WTC11 (cell line): ENCODE data around the gene ANAPC1. TPM values are rescaled to one million over a fixed set of nuclear protein-coding genes. Genes with fewer than 3 reads are reported as not detected.
"Not testable (repeated sequence)": the region's sequence is repeated elsewhere in the genome, so short reads cannot be mapped to it uniquely, and the experiment has no call there.

Experiments
- ATAC-seq: fragments of 200-7000 bp; cut with Tn5 transposase; 2 replicates; pipeline ENCODE4 v1.10.0; 2021; ENCODE audit warnings: mild to moderate bottlenecking, moderate library complexity
- CTCF ChIA-PET: fragments of 300-600 bp; sonication (Branson Sonifier 250); formaldehyde crosslinking; loops from one replicate; lab custom pipeline; 2021; ENCODE audit warnings: antibody characterized with exemption; lab: Charles Lee
- POLR2A ChIA-PET: fragments of 350-600 bp; sonication (Branson Sonifier 250); formaldehyde crosslinking; loops from one replicate; lab custom pipeline; 2021; ENCODE audit warnings: antibody characterized with exemption; lab: Charles Lee
- DNase-seq: peaks from one replicate; pipeline ENCODE4 v3.0.0; 2021; ENCODE audit warnings: low spot score
- H3K27ac Mint-ChIP-seq: 2 replicates; pipeline ENCODE4 v1.8.0; 2021; ENCODE audit warnings: mixed read lengths
- H3K27me3 Mint-ChIP-seq: 2 replicates; pipeline ENCODE4 v1.8.0; 2021; ENCODE audit warnings: low read depth, mild to moderate bottlenecking, moderate library complexity, mixed read lengths
- H3K36me3 Mint-ChIP-seq: 2 replicates; pipeline ENCODE4 v1.8.0; 2021; ENCODE audit warnings: mixed read lengths
- H3K4me1 Mint-ChIP-seq: 2 replicates; pipeline ENCODE4 v1.8.0; 2022; ENCODE audit warnings: mixed read lengths
- H3K4me3 Mint-ChIP-seq: 2 replicates; pipeline ENCODE4 v1.8.0; 2021; ENCODE audit warnings: mild to moderate bottlenecking, moderate library complexity, mixed read lengths
- H3K9me3 Mint-ChIP-seq: 2 replicates; pipeline ENCODE4 v1.8.0; 2021; ENCODE audit warnings: mixed read lengths
- CREB1 ChIP-seq: sonication (generic); formaldehyde crosslinking; IDR thresholded peaks from 2 replicates; pipeline ENCODE4 v1.8.0; 2023; ENCODE audit warnings: mild to moderate bottlenecking, missing genetic modification reagents
- GABPB1 ChIP-seq: sonication (generic); formaldehyde crosslinking; IDR thresholded peaks from 2 replicates; pipeline ENCODE4 v1.8.1; 2023; ENCODE audit warnings: mild to moderate bottlenecking, missing genetic modification reagents
- MYBL2 ChIP-seq: sonication (generic); formaldehyde crosslinking; IDR thresholded peaks from 2 replicates; pipeline ENCODE4 v1.8.1; 2023; ENCODE audit warnings: mild to moderate bottlenecking, moderate library complexity, missing genetic modification reagents
- NFYB ChIP-seq: sonication (generic); formaldehyde crosslinking; conservative IDR thresholded peaks from 2 replicates; pipeline ENCODE4 v1.8.0; 2022; ENCODE audit warnings: low read depth, missing genetic modification reagents
- PRRX2 ChIP-seq: fragments of 250-450 bp; sonication (Bioruptor Pico); IDR thresholded peaks from 2 replicates; pipeline ENCODE4 v1.8.0; 2021; ENCODE audit warnings: mild to moderate bottlenecking
- SMAD4 ChIP-seq: sonication (generic); formaldehyde crosslinking; IDR thresholded peaks from 2 replicates; pipeline ENCODE4 v1.8.0; 2022; ENCODE audit warnings: mild to moderate bottlenecking, missing genetic modification reagents
- SP1 ChIP-seq: sonication (generic); formaldehyde crosslinking; conservative IDR thresholded peaks from 2 replicates; pipeline ENCODE4 v1.8.1; 2022; ENCODE audit warnings: missing genetic modification reagents
- ZNF138 ChIP-seq: sonication (generic); formaldehyde crosslinking; conservative IDR thresholded peaks from 2 replicates; pipeline ENCODE4 v1.8.1; 2022; ENCODE audit warnings: mild to moderate bottlenecking, moderate library complexity, missing genetic modification reagents
- ZNF219 ChIP-seq: sonication (generic); formaldehyde crosslinking; IDR thresholded peaks from 2 replicates; pipeline ENCODE4 v1.8.0; 2023; ENCODE audit warnings: missing genetic modification reagents, mild to moderate bottlenecking, borderline replicate concordance
- total RNA-seq: library from RNA; stranded (reverse); gene quantifications from 3 replicates; pipeline ENCODE4 v1.2.3, GENCODE V29; 2021
- TF ChIP-seq, protein P1 (sequence below): sonication (generic); formaldehyde crosslinking; IDR thresholded peaks from 2 replicates; pipeline ENCODE4 v1.8.1; 2023; ENCODE audit warnings: mild to moderate bottlenecking, missing genetic modification reagents, moderate library complexity
- TF ChIP-seq, protein P2 (sequence below): fragments of 250-450 bp; sonication (Bioruptor Pico); IDR thresholded peaks from 2 replicates; pipeline ENCODE4 v1.9.0; 2021; ENCODE audit warnings: mild to moderate bottlenecking
- TF ChIP-seq, protein P3 (sequence below): sonication (generic); formaldehyde crosslinking; IDR thresholded peaks from 2 replicates; pipeline ENCODE4 v1.8.0; 2022; ENCODE audit warnings: mild to moderate bottlenecking, missing genetic modification reagents
- TF ChIP-seq, protein P4 (sequence below): sonication (generic); formaldehyde crosslinking; conservative IDR thresholded peaks from 2 replicates; pipeline ENCODE4 v1.8.1; 2022; ENCODE audit warnings: mild to moderate bottlenecking, missing genetic modification reagents
- TF ChIP-seq, protein P5 (sequence below): sonication (generic); formaldehyde crosslinking; IDR thresholded peaks from 2 replicates; pipeline ENCODE4 v1.8.0; 2022; ENCODE audit warnings: mild to moderate bottlenecking, missing genetic modification reagents
- TF ChIP-seq, protein P6 (sequence below): fragments of 250-450 bp; sonication (Bioruptor Pico); IDR thresholded peaks from 2 replicates; pipeline ENCODE4 v1.9.0; 2021; ENCODE audit warnings: mild to moderate bottlenecking

Gene ANAPC1
- total RNA-seq, 1 experiment from 2014 or later: 122 TPM

DNA sequence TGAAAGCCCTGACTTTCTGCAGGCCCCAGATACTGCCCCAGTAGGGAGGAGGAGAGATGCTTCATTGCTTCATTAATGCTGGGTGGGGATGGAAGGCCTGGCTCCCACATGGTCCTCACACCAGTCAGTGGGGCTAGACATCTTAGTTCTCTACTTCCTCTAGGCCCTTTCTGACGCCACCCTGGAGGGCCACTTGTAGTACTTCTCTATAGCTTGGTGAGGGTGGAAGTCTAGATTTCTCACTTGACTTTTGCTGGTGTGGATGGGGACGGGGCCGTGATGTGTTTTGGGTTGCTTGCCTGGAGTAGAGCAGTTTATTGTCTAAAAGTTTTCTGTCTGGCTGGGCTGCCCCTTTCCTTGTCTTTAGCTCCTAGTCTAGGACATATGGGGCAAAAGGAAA lies 33.1 kb upstream of the ANAPC1 start (continued):
- TF ChIP-seq, protein P1, sequence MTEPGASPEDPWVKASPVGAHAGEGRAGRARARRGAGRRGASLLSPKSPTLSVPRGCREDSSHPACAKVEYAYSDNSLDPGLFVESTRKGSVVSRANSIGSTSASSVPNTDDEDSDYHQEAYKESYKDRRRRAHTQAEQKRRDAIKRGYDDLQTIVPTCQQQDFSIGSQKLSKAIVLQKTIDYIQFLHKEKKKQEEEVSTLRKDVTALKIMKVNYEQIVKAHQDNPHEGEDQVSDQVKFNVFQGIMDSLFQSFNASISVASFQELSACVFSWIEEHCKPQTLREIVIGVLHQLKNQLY (CRISPR knock-in tag): no peak

DNA sequence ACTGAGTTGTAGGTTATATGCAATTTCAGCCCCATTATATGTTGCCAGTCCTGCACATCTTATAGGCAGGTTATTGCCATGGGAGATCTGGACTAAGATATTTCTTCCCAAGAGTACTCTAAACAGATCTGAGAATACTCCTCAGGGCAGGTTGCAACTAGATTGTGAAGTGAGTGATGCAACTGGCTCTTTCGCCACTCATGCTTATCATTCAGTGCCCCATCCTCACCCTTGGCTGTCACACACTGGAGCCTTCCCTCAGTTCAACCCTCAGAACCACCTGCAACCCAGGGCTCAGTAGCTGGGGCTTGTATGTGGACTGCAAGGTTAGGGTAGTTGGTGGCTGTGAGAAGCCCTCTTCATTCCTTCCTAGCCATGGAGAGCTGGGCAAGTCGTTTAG lies 28.6 kb upstream of the ANAPC1 start:
- H3K27me3 Mint-ChIP-seq: no peaks in the 10 kb centered on the region
- TF ChIP-seq MYBL2: no peak
- TF ChIP-seq ZNF219: no peak
- TF ChIP-seq PRRX2 (CRISPR knock-in tag): no peak
- TF ChIP-seq GABPB1: peak; percentile 93
- TF ChIP-seq, all 79 proteins: peak for 1
- DNase-seq (no peak), ATAC-seq (no peak)
- Mint-ChIP-seq H3K9me3 (no peaks in the 10 kb centered on the region), H3K4me1 (peaks cover 10% of the 10 kb centered on the region), H3K4me3 (no peak overlapping the region), H3K36me3 (no peaks in the 10 kb centered on the region), H3K27ac (no peak overlapping the region)
- ChIA-PET POLR2A (no interaction called here), CTCF (no interaction called here)

DNA sequence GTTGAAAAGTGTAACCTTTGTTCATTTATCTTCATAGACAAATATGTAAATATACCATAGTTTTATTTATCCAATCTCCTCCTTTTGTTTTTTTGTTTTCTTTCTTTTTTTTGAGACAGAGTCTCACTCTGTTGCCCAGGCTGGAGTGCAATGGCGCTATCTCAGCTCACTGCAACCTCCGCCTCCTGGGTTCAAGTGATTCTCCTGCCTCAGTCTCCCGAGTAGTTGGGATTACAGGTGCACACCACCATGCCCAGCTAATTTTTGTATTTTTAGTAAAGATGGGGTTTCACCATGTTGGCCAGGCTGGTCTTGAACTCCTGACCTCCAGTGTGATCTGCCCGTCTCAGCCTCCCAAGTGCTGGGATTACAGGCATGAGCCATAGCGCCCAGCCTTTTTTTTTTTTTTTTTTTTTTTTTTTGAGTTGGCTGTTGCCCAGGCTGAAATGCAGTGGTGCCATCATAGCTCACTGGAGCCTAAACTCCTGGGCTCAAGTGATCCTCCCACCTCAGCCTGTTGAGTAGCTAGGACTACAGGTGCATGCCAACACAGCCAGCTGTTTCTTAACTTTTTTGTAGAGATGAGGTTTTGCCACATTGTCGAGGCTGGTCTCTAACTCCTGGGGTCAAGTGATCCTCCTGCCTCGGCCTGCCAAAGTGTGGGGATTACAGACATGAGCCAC lies 27.4 kb upstream of the ANAPC1 start:
- not testable (repeated sequence) for H3K4me3 Mint-ChIP-seq, ATAC-seq, H3K36me3 Mint-ChIP-seq, H3K9me3 Mint-ChIP-seq, DNase-seq, H3K27me3 Mint-ChIP-seq, H3K27ac Mint-ChIP-seq
- ChIA-PET POLR2A (interaction anchor here (0.5 to 0.7 kb wide), 2 partner anchors 143 to 448 kb away, joined by 3 read pairs; no protein-coding TSS in a partner anchor), CTCF (interaction anchor here (0.6 to 1.9 kb wide), 3 partner anchors 8 to 37 kb away, joined by 3 to 7 read pairs (median 4); no protein-coding TSS in a partner anchor)
- H3K4me1 Mint-ChIP-seq: peaks cover 16% of the 10 kb centered on the region

DNA sequence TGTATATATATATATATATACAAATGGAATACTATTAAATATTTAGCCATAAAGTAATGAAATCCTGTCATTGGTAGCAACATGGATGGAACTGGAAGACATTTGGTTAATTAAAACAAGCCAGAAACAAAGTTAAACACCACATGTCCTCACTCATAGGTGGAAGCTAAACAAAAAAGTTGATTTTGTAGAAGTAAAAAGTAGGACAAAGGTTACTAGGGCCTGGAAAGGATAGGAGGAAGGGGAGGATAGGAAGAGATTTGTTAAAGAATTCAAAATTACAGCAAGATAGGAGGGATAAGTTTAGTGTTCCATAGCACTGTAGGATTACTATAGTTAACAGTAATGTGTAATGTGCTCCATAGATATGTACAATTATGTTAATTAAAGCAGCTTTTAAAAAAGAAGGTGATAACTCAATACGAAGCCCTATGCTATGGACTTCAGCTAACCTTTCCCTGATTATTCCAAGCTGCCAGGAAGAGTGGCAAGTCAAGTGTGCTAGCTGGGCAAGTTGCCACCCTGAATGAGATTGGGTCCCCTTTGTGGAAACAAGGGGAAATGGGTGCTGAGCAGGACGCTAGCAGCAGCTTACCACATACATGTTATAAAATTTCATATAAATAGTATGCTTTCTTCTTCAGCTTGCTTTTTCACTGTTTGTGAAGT lies 26.8 kb upstream of the ANAPC1 start:
- Mint-ChIP-seq H3K27ac (no peak overlapping the region), H3K4me1 (peaks cover 23% of the 10 kb centered on the region), H3K9me3 (no peaks in the 10 kb centered on the region), H3K36me3 (no peaks in the 10 kb centered on the region), H3K27me3 (no peaks in the 10 kb centered on the region), H3K4me3 (no peak overlapping the region)
- ChIA-PET CTCF (interaction anchor here (1.9 kb wide), 1 partner anchor 8 kb away, joined by 7 read pairs; no protein-coding TSS in a partner anchor), POLR2A (interaction anchor here (0.5 kb wide), 1 partner anchor 449 kb away, joined by 3 read pairs; no protein-coding TSS in a partner anchor)
- DNase-seq: no peak
- TF ChIP-seq, protein P2, sequence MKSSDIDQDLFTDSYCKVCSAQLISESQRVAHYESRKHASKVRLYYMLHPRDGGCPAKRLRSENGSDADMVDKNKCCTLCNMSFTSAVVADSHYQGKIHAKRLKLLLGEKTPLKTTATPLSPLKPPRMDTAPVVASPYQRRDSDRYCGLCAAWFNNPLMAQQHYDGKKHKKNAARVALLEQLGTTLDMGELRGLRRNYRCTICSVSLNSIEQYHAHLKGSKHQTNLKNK: no peak
- TF ChIP-seq SMAD4 (CRISPR knock-in tag): no peak
- TF ChIP-seq, protein P3, sequence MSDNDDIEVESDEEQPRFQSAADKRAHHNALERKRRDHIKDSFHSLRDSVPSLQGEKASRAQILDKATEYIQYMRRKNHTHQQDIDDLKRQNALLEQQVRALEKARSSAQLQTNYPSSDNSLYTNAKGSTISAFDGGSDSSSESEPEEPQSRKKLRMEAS (CRISPR knock-in tag): no peak
- no peak for TF ChIP-seq NFYB (CRISPR knock-in tag)
- ATAC-seq: no peak

DNA sequence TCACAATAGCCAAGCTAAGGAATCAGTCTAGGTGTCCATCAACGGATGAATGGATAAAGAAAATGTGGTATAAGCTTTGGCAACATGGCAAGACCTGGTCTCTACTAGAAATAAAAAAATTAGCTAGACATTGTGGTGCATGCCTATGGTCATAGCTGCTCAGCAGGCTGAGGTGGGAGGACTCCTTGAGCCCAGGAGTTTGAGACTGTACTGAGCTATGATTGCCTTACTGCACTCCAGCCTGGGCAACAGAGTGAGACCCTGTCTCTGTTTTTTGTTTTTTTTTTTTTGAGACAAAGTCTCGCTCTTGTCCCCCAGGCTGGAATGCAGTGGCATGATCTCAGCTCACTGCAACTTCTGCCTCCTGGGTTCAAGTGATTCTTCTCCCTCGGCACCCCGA lies 26.0 kb upstream of the ANAPC1 start:
- CTCF ChIA-PET: interaction anchor here (1.9 kb wide), 1 partner anchor 9 kb away, joined by 7 read pairs; no protein-coding TSS in a partner anchor

DNA sequence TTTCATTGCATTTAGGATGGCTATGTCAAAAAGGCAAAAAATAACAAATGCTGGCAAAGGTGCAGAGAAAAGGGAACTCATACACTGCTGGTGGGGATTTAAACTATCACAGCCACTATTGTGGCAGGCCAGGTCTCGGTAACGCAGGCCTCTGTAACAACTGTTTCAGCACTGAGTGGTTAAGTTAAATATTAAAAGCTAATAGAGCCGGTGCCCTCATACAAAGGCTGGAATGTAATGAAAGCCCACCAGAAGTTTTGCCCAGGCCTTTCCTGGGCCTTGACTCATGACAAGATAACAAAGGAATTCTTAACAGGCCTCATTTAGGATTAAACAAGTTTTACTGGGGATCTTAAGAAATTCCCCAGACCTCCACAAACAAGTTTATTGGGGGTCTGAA lies 25.1 kb upstream of the ANAPC1 start:
- CTCF ChIA-PET: no interaction called here
- H3K36me3 Mint-ChIP-seq: no peaks in the 10 kb centered on the region
- DNase-seq: no peak
- H3K9me3 Mint-ChIP-seq: no peaks in the 10 kb centered on the region
- POLR2A ChIA-PET: no interaction called here
- peaks cover 35% of the 10 kb centered on the region for H3K4me1 Mint-ChIP-seq
- H3K4me3 Mint-ChIP-seq: no peak overlapping the region
- no peak for ATAC-seq
- no peaks in the 10 kb centered on the region; the same call in 1 of the 2 replicates for H3K27me3 Mint-ChIP-seq
- H3K27ac Mint-ChIP-seq: no peak overlapping the region
- TF ChIP-seq, protein P4, sequence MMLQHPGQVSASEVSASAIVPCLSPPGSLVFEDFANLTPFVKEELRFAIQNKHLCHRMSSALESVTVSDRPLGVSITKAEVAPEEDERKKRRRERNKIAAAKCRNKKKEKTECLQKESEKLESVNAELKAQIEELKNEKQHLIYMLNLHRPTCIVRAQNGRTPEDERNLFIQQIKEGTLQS (CRISPR knock-in tag): no peak
- TF ChIP-seq ZNF138 (no peak), SP1 (no peak), CREB1 (CRISPR knock-in tag) (no peak)
- TF ChIP-seq, protein P5, sequence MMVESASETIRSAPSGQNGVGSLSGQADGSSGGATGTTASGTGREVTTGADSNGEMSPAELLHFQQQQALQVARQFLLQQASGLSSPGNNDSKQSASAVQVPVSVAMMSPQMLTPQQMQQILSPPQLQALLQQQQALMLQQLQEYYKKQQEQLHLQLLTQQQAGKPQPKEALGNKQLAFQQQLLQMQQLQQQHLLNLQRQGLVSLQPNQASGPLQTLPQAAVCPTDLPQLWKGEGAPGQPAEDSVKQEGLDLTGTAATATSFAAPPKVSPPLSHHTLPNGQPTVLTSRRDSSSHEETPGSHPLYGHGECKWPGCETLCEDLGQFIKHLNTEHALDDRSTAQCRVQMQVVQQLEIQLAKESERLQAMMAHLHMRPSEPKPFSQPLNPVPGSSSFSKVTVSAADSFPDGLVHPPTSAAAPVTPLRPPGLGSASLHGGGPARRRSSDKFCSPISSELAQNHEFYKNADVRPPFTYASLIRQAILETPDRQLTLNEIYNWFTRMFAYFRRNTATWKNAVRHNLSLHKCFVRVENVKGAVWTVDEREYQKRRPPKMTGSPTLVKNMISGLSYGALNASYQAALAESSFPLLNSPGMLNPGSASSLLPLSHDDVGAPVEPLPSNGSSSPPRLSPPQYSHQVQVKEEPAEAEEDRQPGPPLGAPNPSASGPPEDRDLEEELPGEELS (CRISPR knock-in tag): no peak
- TF ChIP-seq, protein P6, sequence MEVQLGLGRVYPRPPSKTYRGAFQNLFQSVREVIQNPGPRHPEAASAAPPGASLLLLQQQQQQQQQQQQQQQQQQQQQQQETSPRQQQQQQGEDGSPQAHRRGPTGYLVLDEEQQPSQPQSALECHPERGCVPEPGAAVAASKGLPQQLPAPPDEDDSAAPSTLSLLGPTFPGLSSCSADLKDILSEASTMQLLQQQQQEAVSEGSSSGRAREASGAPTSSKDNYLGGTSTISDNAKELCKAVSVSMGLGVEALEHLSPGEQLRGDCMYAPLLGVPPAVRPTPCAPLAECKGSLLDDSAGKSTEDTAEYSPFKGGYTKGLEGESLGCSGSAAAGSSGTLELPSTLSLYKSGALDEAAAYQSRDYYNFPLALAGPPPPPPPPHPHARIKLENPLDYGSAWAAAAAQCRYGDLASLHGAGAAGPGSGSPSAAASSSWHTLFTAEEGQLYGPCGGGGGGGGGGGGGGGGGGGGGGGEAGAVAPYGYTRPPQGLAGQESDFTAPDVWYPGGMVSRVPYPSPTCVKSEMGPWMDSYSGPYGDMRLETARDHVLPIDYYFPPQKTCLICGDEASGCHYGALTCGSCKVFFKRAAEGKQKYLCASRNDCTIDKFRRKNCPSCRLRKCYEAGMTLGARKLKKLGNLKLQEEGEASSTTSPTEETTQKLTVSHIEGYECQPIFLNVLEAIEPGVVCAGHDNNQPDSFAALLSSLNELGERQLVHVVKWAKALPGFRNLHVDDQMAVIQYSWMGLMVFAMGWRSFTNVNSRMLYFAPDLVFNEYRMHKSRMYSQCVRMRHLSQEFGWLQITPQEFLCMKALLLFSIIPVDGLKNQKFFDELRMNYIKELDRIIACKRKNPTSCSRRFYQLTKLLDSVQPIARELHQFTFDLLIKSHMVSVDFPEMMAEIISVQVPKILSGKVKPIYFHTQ (CRISPR knock-in tag): no peak

More for the DNA sequence above, 26.0 kb upstream of the ANAPC1 start:
- DNase-seq, ATAC-seq, H3K36me3 Mint-ChIP-seq, H3K27me3 Mint-ChIP-seq, H3K9me3 Mint-ChIP-seq, H3K27ac Mint-ChIP-seq, H3K4me3 Mint-ChIP-seq, POLR2A ChIA-PET: not testable (repeated sequence)
- H3K4me1 Mint-ChIP-seq: peaks cover 28% of the 10 kb centered on the region
